Endodermal cell (in vitro differentiated cells): ENCODE results near the gene LCN9. TPM values are rescaled to one million over a fixed set of nuclear protein-coding genes. Genes with fewer than 3 reads are reported as not detected.

Source experiments
- DNase-seq: peaks from one replicate; pipeline ENCODE4 v3.0.0-alpha.2; 2017
- H3K27ac ChIP-seq: 2 replicates; pipeline ENCODE4 v1.5.1; 2013; ENCODE audit warnings: mild to moderate bottlenecking, low read depth, low read length, moderate library complexity
- H3K27me3 ChIP-seq: 2 replicates; pipeline ENCODE4 v1.6.1; 2013; ENCODE audit warnings: mild to moderate bottlenecking, low read length, moderate library complexity; ENCODE audit not compliant: insufficient read depth, control insufficient read depth, poor library complexity, severe bottlenecking
- H3K36me3 ChIP-seq: 2 replicates; pipeline ENCODE4 v1.7.0; 2013; ENCODE audit warnings: mild to moderate bottlenecking, low read length, moderate library complexity; ENCODE audit not compliant: control insufficient read depth, insufficient read depth
- H3K4me1 ChIP-seq: one replicate; pipeline ENCODE4 v1.7.0; 2013; ENCODE audit warnings: low read length; ENCODE audit not compliant: control insufficient read depth, insufficient read depth
- H3K4me3 ChIP-seq: 2 replicates; pipeline ENCODE4 v1.5.1; 2013; ENCODE audit warnings: mild to moderate bottlenecking, low read length, moderate library complexity
- H3K9ac ChIP-seq: 2 replicates; pipeline ENCODE4 v1.6.1; 2013; ENCODE audit warnings: mild to moderate bottlenecking, low read length, moderate library complexity; ENCODE audit not compliant: poor library complexity, severe bottlenecking; ENCODE audit errors: extremely low read depth
- H3K9me3 ChIP-seq: 2 replicates; pipeline ENCODE4 v1.6.1; 2013; ENCODE audit warnings: mild to moderate bottlenecking, low read length, moderate library complexity; ENCODE audit not compliant: control insufficient read depth
- H3K27ac Mint-ChIP-seq: 2 replicates; pipeline ENCODE4 v1.8.0; 2020; ENCODE audit warnings: mixed read lengths
- H3K27me3 Mint-ChIP-seq: 2 replicates; pipeline ENCODE4 v1.8.0; 2021; ENCODE audit warnings: mild to moderate bottlenecking, mixed read lengths; ENCODE audit not compliant: insufficient read depth
- H3K36me3 Mint-ChIP-seq: 2 replicates; pipeline ENCODE4 v1.8.0; 2020; ENCODE audit warnings: low read depth, mixed read lengths
- H3K4me1 Mint-ChIP-seq: 2 replicates; pipeline ENCODE4 v1.8.0; 2020; ENCODE audit warnings: mixed read lengths
- H3K4me3 Mint-ChIP-seq: 2 replicates; pipeline ENCODE4 v1.8.0; 2020; ENCODE audit warnings: mild to moderate bottlenecking, moderate library complexity, mixed read lengths
- H3K9me3 Mint-ChIP-seq: 2 replicates; pipeline ENCODE4 v1.8.0; 2020; ENCODE audit warnings: mild to moderate bottlenecking, mixed read lengths
- WGBS, 2 experiments: methylation state at CpG; one replicate each; pipeline versions ENCODE4 v1.1.5 to v1.1.7; 2013; ENCODE audit warnings: missing lambda C conversion rate in 2 of 2, mixed read lengths in 1 of 2; ENCODE audit not compliant: insufficient coverage in 1 of 2, insufficient read length in 1 of 2; 5-methylcytosine and 5-hydroxymethylcytosine counted together
- total RNA-seq, 2 donors: library from RNA; stranded (reverse); fragmentation: NEBNext Ultra II Directional in 1 of 2; extraction: Animal tissue kit (Norgen Biotek cat#: 25700) in 1 of 2; gene quantifications; 2 replicates in 1 of 2; 3 replicates in 1 of 2; pipeline ENCODE4 v1.2.1, GENCODE V29; 2021
- TF ChIP-seq, protein P1 (sequence below): fragments of 200-600 bp; sonication (generic); conservative IDR thresholded peaks from 2 replicates; pipeline ENCODE4 v1.5.0; 2021; ENCODE audit warnings: antibody characterized with exemption, mild to moderate bottlenecking

The LCN9 gene
- total RNA-seq, 2 donors from 2014 or later: 0.46 to 10.7 TPM

GRCh38 chr9:135617538-135617900, 45.6 kb upstream of the LCN9 start:
- Histone ChIP-seq H3K9ac (no peak overlapping the region), H3K4me3 (no peak overlapping the region), H3K27me3 (no peaks in the 10 kb centered on the region), H3K36me3 (no peaks in the 10 kb centered on the region), H3K4me1 (no peaks in the 10 kb centered on the region), H3K9me3 (no peaks in the 10 kb centered on the region), H3K27ac (no peak overlapping the region)
- DNase-seq: no peak
- Mint-ChIP-seq H3K27ac (no peak overlapping the region), H3K27me3 (no peaks in the 10 kb centered on the region), H3K4me1 (no peaks in the 10 kb centered on the region), H3K36me3 (no peaks in the 10 kb centered on the region), H3K9me3 (no peaks in the 10 kb centered on the region), H3K4me3 (no peak overlapping the region)
- WGBS, 2 experiments: 88 to 100% methylated on average over 2 to 13 of the region's 13 CpGs
- TF ChIP-seq, protein P1, sequence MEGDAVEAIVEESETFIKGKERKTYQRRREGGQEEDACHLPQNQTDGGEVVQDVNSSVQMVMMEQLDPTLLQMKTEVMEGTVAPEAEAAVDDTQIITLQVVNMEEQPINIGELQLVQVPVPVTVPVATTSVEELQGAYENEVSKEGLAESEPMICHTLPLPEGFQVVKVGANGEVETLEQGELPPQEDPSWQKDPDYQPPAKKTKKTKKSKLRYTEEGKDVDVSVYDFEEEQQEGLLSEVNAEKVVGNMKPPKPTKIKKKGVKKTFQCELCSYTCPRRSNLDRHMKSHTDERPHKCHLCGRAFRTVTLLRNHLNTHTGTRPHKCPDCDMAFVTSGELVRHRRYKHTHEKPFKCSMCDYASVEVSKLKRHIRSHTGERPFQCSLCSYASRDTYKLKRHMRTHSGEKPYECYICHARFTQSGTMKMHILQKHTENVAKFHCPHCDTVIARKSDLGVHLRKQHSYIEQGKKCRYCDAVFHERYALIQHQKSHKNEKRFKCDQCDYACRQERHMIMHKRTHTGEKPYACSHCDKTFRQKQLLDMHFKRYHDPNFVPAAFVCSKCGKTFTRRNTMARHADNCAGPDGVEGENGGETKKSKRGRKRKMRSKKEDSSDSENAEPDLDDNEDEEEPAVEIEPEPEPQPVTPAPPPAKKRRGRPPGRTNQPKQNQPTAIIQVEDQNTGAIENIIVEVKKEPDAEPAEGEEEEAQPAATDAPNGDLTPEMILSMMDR: no peak

- H3K4me1 Mint-ChIP-seq: no peaks in the 10 kb centered on the region
- 84 to 87% methylated on average over 12 to 13 of the region's 13 CpGs for WGBS, 2 experiments
Measured at GRCh38 chr9:135617991-135618411, 45.1 kb upstream of the LCN9 start.

DNA sequence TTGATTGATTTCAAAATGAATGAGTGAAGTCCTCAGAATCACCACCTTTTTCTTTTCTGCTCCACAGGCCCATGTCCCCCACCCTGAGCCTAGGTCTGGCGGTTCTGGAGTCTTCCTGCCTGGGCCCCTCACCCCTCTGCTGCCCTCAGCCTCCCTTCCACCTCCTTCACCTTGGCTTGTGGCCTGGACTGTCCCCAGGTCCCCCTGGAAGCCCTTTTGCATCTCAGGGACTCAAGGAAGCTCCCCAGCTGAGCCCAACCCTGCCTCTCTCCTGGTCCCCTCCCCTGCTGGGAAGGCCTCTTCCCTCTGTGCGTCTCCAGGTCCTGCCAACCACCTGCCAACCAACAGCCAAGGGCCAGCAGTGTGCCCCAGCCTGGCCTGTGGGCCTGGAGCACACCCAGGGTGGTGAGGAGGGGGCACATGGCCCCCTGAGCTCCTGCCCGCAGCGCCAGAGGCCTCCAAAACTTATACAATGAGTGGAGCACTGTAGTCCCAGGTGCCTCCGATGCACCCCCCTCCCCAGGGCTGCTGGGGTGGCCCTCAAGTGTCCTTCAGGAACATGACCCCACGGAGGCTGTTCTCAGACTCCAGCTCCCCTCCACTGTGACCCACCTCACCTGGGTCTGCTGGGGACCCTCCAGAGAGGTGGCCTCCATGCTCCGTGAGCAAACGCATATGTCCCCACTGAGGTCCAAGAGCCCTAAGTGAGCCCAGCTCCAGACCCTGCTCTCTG, 44.1 kb upstream of the LCN9 start:
- Histone ChIP-seq H3K9ac (no peak overlapping the region), H3K4me1 (no peaks in the 10 kb centered on the region), H3K9me3 (no peaks in the 10 kb centered on the region), H3K27me3 (no peaks in the 10 kb centered on the region), H3K4me3 (no peak overlapping the region), H3K27ac (no peak overlapping the region), H3K36me3 (no peaks in the 10 kb centered on the region)
- TF ChIP-seq, protein P1: no peak
- H3K27me3 Mint-ChIP-seq: no peaks in the 10 kb centered on the region
- no peaks in the 10 kb centered on the region for H3K4me1 Mint-ChIP-seq
- no peak overlapping the region for H3K27ac Mint-ChIP-seq
- H3K36me3 Mint-ChIP-seq: no peaks in the 10 kb centered on the region
- no peak overlapping the region for H3K4me3 Mint-ChIP-seq
- DNase-seq: no peak
- no peaks in the 10 kb centered on the region for H3K9me3 Mint-ChIP-seq
- WGBS, 2 experiments: 93 to 100% methylated on average over 2 to 8 of the region's 8 CpGs

More at GRCh38 chr9:135617991-135618411, 45.1 kb upstream of the LCN9 start:
- Histone ChIP-seq H3K9me3 (no peaks in the 10 kb centered on the region), H3K4me1 (no peaks in the 10 kb centered on the region), H3K36me3 (no peaks in the 10 kb centered on the region), H3K4me3 (no peak overlapping the region), H3K27ac (no peak overlapping the region), H3K9ac (no peak overlapping the region), H3K27me3 (no peaks in the 10 kb centered on the region)
- no peaks in the 10 kb centered on the region for H3K9me3 Mint-ChIP-seq
- H3K27me3 Mint-ChIP-seq: no peaks in the 10 kb centered on the region
- no peak overlapping the region for H3K27ac Mint-ChIP-seq
- no peak overlapping the region for H3K4me3 Mint-ChIP-seq
- H3K36me3 Mint-ChIP-seq: no peaks in the 10 kb centered on the region
- DNase-seq: no peak
- TF ChIP-seq, protein P1: no peak
